H1 (cell line): ENCODE measurements around the gene APOO. TPM values are rescaled to one million over a fixed set of nuclear protein-coding genes. Genes with fewer than 3 reads are reported as not detected.

ENCODE experiments used
- CTCF ChIA-PET: fragments of 300-600 bp; sonication (Branson Sonifier 250); formaldehyde crosslinking; loops from one replicate; lab custom pipeline; 2021; ENCODE audit not compliant: partially characterized antibody; lab: Charles Lee
- POLR2A ChIA-PET: fragments of 300-600 bp; sonication (Branson Sonifier 250); formaldehyde crosslinking; loops from one replicate; lab custom pipeline; 2021; ENCODE audit warnings: inconsistent platforms; ENCODE audit not compliant: partially characterized antibody; lab: Charles Lee
- DNase-seq, 2 experiments: peaks; one replicate each; pipeline versions ENCODE4 v3.0.0 to v3.0.0-alpha.2; 2010 to 2022; ENCODE audit warnings: low spot score in 2 of 2, low read depth in 1 of 2, mixed read lengths in 1 of 2
- FAIRE-seq: peaks from 2 replicates; lab custom pipeline; 2011; peaks lifted over from hg19 to GRCh38; lab: Jason Lieb, UNC
- H2AFZ ChIP-seq: 2 replicates; pipeline ENCODE4 v1.8.1; 2012; ENCODE audit warnings: low read length, inconsistent platforms
- H2AK5ac ChIP-seq: 2 replicates; pipeline ENCODE4 v1.6.1; 2013; ENCODE audit warnings: low read depth, low read length
- H2BK120ac ChIP-seq: replicated peaks from 2 replicates; pipeline ENCODE3; 2013; ENCODE audit warnings: low read depth, low read length, inconsistent platforms
- H2BK12ac ChIP-seq: 2 replicates; pipeline ENCODE4 v1.6.1; 2013; ENCODE audit warnings: low read depth, low read length
- H2BK15ac ChIP-seq: 2 replicates; pipeline ENCODE4 v1.6.1; 2013; ENCODE audit warnings: low read length
- H2BK20ac ChIP-seq: 2 replicates; pipeline ENCODE4 v1.6.1; 2013; ENCODE audit warnings: low read length
- H2BK5ac ChIP-seq: 2 replicates; pipeline ENCODE4 v1.6.1; 2013; ENCODE audit warnings: low read depth, low read length
- H3K14ac ChIP-seq: 2 replicates; pipeline ENCODE4 v1.6.1; 2013; ENCODE audit warnings: inconsistent platforms; ENCODE audit not compliant: insufficient read length
- H3K18ac ChIP-seq: 2 replicates; pipeline ENCODE4 v1.6.1; 2013; ENCODE audit warnings: low read length; ENCODE audit errors: extremely low read depth
- H3K23ac ChIP-seq: 2 replicates; pipeline ENCODE4 v1.6.1; 2013; ENCODE audit warnings: inconsistent platforms; ENCODE audit not compliant: insufficient read length
- H3K23me2 ChIP-seq: 2 replicates; pipeline ENCODE4 v1.6.1; 2013; ENCODE audit warnings: low read depth, low read length
- H3K27ac ChIP-seq: 2 replicates; pipeline ENCODE4 v1.6.1; 2011; ENCODE audit warnings: low read depth, low read length, inconsistent platforms
- H3K27me3 ChIP-seq, 4 experiments: replicated peaks in 1 of 4; 1 replicate in 1 of 4; 2 replicates in 3 of 4; pipeline versions ENCODE4 v1.6.1 to v1.8.1; 2011 to 2013; ENCODE audit warnings: low read length in 3 of 4, mild to moderate bottlenecking in 3 of 4, inconsistent platforms in 2 of 4, mixed read lengths in 2 of 4, moderate library complexity in 1 of 4; ENCODE audit not compliant: control insufficient read depth in 3 of 4, insufficient read depth in 3 of 4; ENCODE audit errors: extremely low read depth in 1 of 4
- H3K36me3 ChIP-seq, 4 experiments: 2 replicates each; pipeline versions ENCODE4 v1.6.1 to v1.8.1; 2011 to 2013; ENCODE audit warnings: mild to moderate bottlenecking in 4 of 4, low read length in 3 of 4, moderate library complexity in 2 of 4, control low read depth in 1 of 4, inconsistent platforms in 1 of 4; ENCODE audit not compliant: insufficient read depth in 4 of 4, control insufficient read depth in 2 of 4
- H3K4ac ChIP-seq: replicated peaks from 2 replicates; pipeline ENCODE3; 2013; ENCODE audit warnings: low read length, low read depth, mixed read lengths, inconsistent platforms; ENCODE audit not compliant: insufficient read length
- H3K4me1 ChIP-seq, 4 experiments: replicated peaks in 1 of 4; 1 replicate in 1 of 4; 2 replicates in 3 of 4; pipeline versions ENCODE4 v1.6.1 to v1.8.1; 2011 to 2013; ENCODE audit warnings: low read length in 3 of 4, inconsistent platforms in 2 of 4, mixed read lengths in 1 of 4; ENCODE audit not compliant: insufficient read depth in 4 of 4, control insufficient read depth in 3 of 4
- H3K4me2 ChIP-seq, 2 experiments: 2 replicates each; pipeline versions ENCODE4 v1.6.1 to v1.8.1; 2011 to 2013; ENCODE audit warnings: low read depth in 2 of 2, low read length in 2 of 2, control low read depth in 1 of 2, inconsistent platforms in 1 of 2, mild to moderate bottlenecking in 1 of 2; ENCODE audit not compliant: insufficient read depth in 1 of 2
- H3K4me3 ChIP-seq, 4 experiments: fragments of 200-600, 300-600 bp in 1 of 4; sonication (generic), shearing (Covaris generic), sonication (Bioruptor Twin) in 1 of 4; 2 replicates each; pipeline versions ENCODE4 v1.5.1 to v1.8.1; 2011 to 2016; ENCODE audit warnings: low read length in 4 of 4, low read depth in 3 of 4, control low read depth in 2 of 4, inconsistent platforms in 2 of 4, mild to moderate bottlenecking in 2 of 4, mixed read lengths in 1 of 4, moderate library complexity in 1 of 4; ENCODE audit not compliant: insufficient read depth in 2 of 4; ENCODE audit errors: extremely low read depth in 1 of 4
- H3K56ac ChIP-seq: replicated peaks from 2 replicates; pipeline ENCODE3; 2013; ENCODE audit warnings: low read depth, mild to moderate bottlenecking, mixed read lengths, low read length, inconsistent platforms; ENCODE audit not compliant: insufficient read length
- H3K79me1 ChIP-seq: 2 replicates; pipeline ENCODE4 v1.6.1; 2013; ENCODE audit warnings: low read depth, low read length, control low read depth
- H3K79me2 ChIP-seq, 2 experiments: 2 replicates each; pipeline versions ENCODE4 v1.6.1 to v1.8.1; 2012 to 2013; ENCODE audit warnings: low read length in 2 of 2, mild to moderate bottlenecking in 2 of 2, inconsistent platforms in 1 of 2; ENCODE audit not compliant: insufficient read depth in 2 of 2, control insufficient read depth in 1 of 2
- H3K9ac ChIP-seq, 4 experiments: replicated peaks in 1 of 4; 1 replicate in 1 of 4; 2 replicates in 3 of 4; pipeline versions ENCODE4 v1.6.1 to v1.8.1; 2011 to 2013; ENCODE audit warnings: low read depth in 3 of 4, low read length in 3 of 4, control low read depth in 2 of 4, mild to moderate bottlenecking in 2 of 4, moderate library complexity in 2 of 4, inconsistent platforms in 1 of 4; ENCODE audit errors: extremely low read depth in 1 of 4
- H3K9me3 ChIP-seq, 2 experiments: 2 replicates each; pipeline versions ENCODE4 v1.6.1 to v1.8.1; 2012 to 2013; ENCODE audit warnings: mild to moderate bottlenecking in 2 of 2, moderate library complexity in 2 of 2, control low read depth in 1 of 2, inconsistent platforms in 1 of 2, low read depth in 1 of 2, low read length in 1 of 2, mixed read lengths in 1 of 2; ENCODE audit not compliant: insufficient read depth in 2 of 2
- H4K20me1 ChIP-seq, 2 experiments: replicated peaks in 1 of 2; 2 replicates each; pipeline versions ENCODE3 to v1.8.1; 2011 to 2013; ENCODE audit warnings: inconsistent platforms in 2 of 2, low read length in 2 of 2, mild to moderate bottlenecking in 1 of 2; ENCODE audit not compliant: insufficient read depth in 2 of 2, control insufficient read depth in 1 of 2
- H4K5ac ChIP-seq: 2 replicates; pipeline ENCODE4 v1.6.1; 2013; ENCODE audit warnings: low read length, low read depth, mixed read lengths, inconsistent platforms; ENCODE audit not compliant: insufficient read length
- H4K8ac ChIP-seq: 2 replicates; pipeline ENCODE4 v1.8.0; 2013; ENCODE audit warnings: mild to moderate bottlenecking, moderate library complexity, low read length, inconsistent platforms; ENCODE audit not compliant: insufficient read depth; ENCODE audit errors: extremely low read depth
- H4K91ac ChIP-seq: replicated peaks from 2 replicates; pipeline ENCODE3; 2013; ENCODE audit warnings: low read length, mixed read lengths, inconsistent platforms; ENCODE audit not compliant: insufficient read length
- BRCA1 ChIP-seq: IDR thresholded peaks from 2 replicates; pipeline ENCODE4 v1.6.1; 2012; ENCODE audit warnings: low read depth, low read length, improper control_type of control experiment
- FOSL1 ChIP-seq: IDR thresholded peaks from 2 replicates; pipeline ENCODE4 v1.6.1; 2011; ENCODE audit warnings: mild to moderate bottlenecking, low read depth, low read length, moderate library complexity; ENCODE audit not compliant: insufficient read depth
- HDAC6 ChIP-seq: IDR thresholded peaks from one replicate; pipeline ENCODE4 v1.7.1; 2012; ENCODE audit warnings: low read depth, mild to moderate bottlenecking, inconsistent platforms, low read length, moderate library complexity
- WGBS, 2 experiments: shearing (Covaris generic) in 1 of 2; methylation state at CpG; one replicate each; pipeline versions ENCODE4 v1.1.6 to v1.1.7; 2013 to 2015; ENCODE audit warnings: low lambda C conversion rate in 2 of 2, mixed read lengths in 2 of 2, inconsistent platforms in 1 of 2, low coverage in 1 of 2, missing lambda C conversion rate in 1 of 2; ENCODE audit not compliant: insufficient replicate concordance in 2 of 2, insufficient coverage in 1 of 2, insufficient read length in 1 of 2; ENCODE audit errors: extremely low coverage in 1 of 2, missing lambda C conversion rate in 1 of 2; 5-methylcytosine and 5-hydroxymethylcytosine counted together
- polyA plus RNA-seq, 7 experiments: library from polyadenylated mRNA; depleted of rRNA in 3 of 7; stranded (reverse) in 5 of 7; unstranded in 2 of 7; fragments of >200 nt in 5 of 7; fragments of 200-250 nt in 2 of 7; gene quantifications; 1 replicate in 5 of 7; 2 replicates in 1 of 7; 4 replicates in 1 of 7; pipeline versions ENCODE4 v1.2.1 to v1.2.3, GENCODE V29; 2011 to 2013; ENCODE audit warnings: missing spikeins in 2 of 7, mixed read lengths in 2 of 7
- total RNA-seq: library from RNA; stranded (reverse); fragmentation: NEBNext Ultra II Directional; extraction: Animal tissue kit (Norgen Biotek cat#: 25700); gene quantifications from 2 replicates; pipeline ENCODE4 v1.2.1, GENCODE V29; 2021
- TF ChIP-seq, protein P1 (sequence below): IDR thresholded peaks from 2 replicates; pipeline ENCODE4 v1.6.1; 2012; ENCODE audit warnings: inconsistent platforms

APOO gene
- total and polyA plus RNA-seq, 2 of the 8 experiments (the other 6 are each of a cell fraction or from before 2014, with no cell fraction given), result 25.7 to 45.0 TPM

DNA sequence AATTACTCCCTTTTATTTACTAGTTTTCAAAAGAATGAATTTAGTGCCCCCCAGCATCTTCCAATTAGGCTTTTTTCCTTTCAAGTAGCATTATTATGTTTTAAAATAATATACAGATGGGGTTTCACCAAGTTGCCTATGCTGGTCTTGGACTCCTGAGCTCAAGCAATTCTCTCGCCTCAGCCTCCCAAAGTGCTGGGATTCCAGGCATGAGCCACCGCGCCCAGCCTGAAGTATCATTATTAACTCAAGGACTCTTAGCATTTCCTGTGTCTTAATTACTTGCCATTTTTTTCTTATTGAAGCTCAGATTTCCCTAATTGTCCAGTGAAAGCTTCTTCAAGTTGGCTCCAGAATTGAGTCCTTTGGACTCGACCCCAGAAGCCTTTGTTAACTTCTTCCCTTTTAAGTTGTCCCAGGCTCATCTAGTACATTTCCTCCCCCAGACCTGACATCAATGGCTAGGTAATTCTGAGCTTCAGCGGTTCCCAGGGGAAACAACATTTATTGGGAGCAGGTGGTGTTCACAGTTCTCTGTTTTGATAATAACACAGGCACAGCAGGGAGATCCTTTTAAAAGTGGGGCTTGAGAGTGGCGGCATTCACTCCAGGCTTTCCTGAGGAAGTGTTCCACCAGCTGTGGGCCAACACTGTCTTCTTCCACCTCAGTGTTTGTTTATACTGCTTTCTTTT lies 114.7 kb downstream of the APOO start:
- Histone ChIP-seq H3K9me3 (no peaks in the 10 kb centered on the region), H3K27me3 (no peaks in the 10 kb centered on the region), H4K8ac (no peak overlapping the region), H3K4me2 (no peak overlapping the region), H3K27ac (no peak overlapping the region), H3K36me3 (no peaks in the 10 kb centered on the region), H2AFZ (no peak overlapping the region), H3K79me1 (no peaks in the 10 kb centered on the region), H2AK5ac (no peak overlapping the region), H3K4ac (no peak overlapping the region), H3K79me2 (no peaks in the 10 kb centered on the region), H2BK12ac (no peak overlapping the region), H3K18ac (no peak overlapping the region), H2BK5ac (no peak overlapping the region), H4K20me1 (no peaks in the 10 kb centered on the region), H3K14ac (no peak overlapping the region), H4K91ac (no peak overlapping the region), H3K23ac (no peak overlapping the region), H2BK120ac (no peak overlapping the region), H3K9ac (no peak overlapping the region), H2BK20ac (no peak overlapping the region), H3K56ac (no peak overlapping the region), H3K23me2 (no peaks in the 10 kb centered on the region), H2BK15ac (no peak overlapping the region), H3K4me1 (peaks cover 0 to 5% (median under 1%) of the 10 kb centered on the region in 4 experiments; a peak in 3 of 7 replicates), H4K5ac (no peak overlapping the region), H3K4me3 (no peak overlapping the region)
- POLR2A ChIA-PET, result no interaction called here
- WGBS, 2 experiments, result 78% methylated on average over 6 of the region's 6 CpGs; no CpG with 5 or more reads in 1 of the 2 experiments
- TF ChIP-seq HDAC6 (no peak), FOSL1 (no peak), BRCA1 (no peak)
- TF ChIP-seq, protein P1, sequence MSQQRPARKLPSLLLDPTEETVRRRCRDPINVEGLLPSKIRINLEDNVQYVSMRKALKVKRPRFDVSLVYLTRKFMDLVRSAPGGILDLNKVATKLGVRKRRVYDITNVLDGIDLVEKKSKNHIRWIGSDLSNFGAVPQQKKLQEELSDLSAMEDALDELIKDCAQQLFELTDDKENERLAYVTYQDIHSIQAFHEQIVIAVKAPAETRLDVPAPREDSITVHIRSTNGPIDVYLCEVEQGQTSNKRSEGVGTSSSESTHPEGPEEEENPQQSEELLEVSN, result no peak
- FAIRE-seq (no peak), DNase-seq (no peak)
- CTCF ChIA-PET, result interaction anchor here (0.5 to 1.0 kb wide), 2 partner anchors 36 to 163 kb away, joined by 3 read pairs; no protein-coding TSS in a partner anchor
